Effector CD4-positive, alpha-beta T cell (primary cell): Measurements from ENCODE around the gene PROC.
"Not testable (repeated sequence)": the region's sequence is repeated elsewhere in the genome, so short reads cannot be mapped to it uniquely, and the experiment has no call there.

Experiments
- DNase-seq: peaks from one replicate; pipeline ENCODE4 v3.0.0-alpha.2; 2020

PROC gene

DNA sequence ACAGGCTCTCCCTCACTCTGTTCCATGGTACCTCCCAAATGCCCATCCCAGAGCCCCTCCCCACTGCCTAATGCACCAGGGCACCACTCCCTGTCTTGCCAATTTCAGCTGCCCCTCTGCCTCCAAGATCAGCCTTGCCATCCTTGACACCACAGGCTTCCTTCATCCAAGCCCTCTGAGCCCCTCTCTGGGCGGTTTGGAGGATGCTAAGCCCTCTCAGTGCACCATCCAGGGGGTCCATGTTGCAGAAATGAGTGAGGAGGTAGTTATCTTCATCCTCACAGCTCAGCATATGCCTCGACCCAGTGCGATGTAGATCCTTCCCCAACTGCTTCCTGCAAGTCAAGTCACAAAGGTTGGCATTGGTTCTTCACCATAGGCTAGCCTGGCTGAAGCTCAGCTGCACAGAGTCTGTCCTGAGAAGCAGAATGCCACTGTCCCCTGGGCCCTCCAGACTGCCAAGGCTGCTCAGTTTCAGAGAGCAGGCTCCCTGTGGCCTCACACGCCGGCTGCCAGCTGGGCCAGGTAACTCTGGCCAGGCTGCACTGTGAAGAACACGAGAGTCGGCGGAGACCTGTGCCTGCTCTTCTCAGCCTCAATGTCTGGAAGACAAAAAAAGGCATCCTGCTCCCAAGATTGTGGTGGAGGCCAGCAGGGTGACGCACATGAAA lies 20.5 kb upstream of the PROC start:
- DNase-seq, result no peak

DNA sequence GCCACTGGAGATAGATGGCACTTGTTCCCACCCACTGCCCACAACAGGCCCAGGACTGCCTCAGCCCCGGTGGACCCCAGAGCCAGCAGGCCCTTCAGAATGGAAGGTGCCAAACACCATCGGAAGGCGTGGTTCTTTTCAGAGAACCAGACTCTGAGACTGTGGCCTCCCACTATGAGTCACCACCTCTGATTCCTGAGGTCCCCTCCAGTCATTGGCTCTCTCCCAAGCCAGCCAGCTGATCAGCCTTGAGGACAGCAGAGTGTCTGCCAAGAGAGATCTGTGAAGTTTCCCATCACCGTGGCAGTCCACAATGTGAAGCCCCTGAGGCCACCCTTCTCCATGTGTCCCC lies 20.0 kb upstream of the PROC start:
- peak; percentile 24 for DNase-seq

DNA sequence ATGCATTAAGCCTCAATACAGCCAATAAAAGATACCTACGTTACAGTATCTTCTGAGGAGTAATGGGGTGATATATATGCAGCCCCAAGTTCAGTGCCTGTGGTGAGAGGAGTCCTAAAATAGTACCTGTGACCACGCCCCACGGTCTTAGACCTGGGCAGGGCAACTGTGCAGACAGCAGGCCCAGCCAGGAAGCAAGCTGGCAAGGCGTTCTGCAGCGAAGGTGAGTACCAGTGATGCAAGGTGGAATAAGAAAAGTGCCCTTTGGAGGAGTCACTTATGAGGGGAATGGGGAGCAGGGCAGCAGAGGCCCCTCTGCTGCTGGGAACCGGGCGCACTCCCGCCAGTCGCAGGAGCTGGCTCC lies 17.7 kb upstream of the PROC start:
- DNase-seq, result no peak

DNA sequence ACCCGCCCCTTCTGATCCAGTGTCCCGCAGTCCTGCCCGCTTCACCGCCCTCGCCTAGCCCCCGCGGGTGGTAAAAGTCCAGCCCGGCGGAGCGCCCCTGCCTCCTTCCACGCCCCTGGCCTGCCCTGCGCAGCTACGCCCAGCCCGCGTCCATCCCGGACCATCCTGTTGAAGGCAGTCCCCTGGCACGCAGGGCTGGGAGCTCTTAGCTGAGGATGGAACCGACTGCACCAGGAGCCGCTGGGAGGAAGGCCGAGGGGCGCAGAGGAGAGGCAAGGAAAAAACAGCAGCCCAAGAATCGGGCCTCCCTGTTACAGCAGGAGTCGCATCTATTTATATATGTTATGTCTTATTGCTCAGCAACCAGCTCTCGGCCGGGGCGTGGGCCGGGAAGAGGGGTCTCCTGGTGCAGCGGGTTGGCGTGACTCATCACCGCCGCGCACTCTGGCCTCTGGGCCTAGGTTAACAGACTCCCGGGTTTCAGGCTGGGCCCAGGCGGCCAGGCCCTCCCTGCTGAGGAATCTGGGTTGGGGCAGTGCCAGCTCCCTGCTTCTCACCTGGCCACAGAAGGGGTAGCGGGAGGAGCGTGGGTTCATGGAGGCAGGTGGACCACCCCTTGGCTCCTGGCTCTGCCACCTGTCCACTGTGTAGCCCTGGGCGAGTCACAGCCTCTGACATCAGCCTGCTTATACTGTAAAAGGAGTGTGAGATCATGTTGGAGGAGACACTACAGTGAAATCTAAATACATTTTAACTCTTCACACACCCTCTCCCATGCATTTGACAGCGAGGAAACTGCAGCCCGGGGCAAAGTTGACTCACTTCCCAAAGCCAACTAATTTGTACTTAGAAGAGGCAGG lies 17.1 kb upstream of the PROC start:
- no peak for DNase-seq

DNA sequence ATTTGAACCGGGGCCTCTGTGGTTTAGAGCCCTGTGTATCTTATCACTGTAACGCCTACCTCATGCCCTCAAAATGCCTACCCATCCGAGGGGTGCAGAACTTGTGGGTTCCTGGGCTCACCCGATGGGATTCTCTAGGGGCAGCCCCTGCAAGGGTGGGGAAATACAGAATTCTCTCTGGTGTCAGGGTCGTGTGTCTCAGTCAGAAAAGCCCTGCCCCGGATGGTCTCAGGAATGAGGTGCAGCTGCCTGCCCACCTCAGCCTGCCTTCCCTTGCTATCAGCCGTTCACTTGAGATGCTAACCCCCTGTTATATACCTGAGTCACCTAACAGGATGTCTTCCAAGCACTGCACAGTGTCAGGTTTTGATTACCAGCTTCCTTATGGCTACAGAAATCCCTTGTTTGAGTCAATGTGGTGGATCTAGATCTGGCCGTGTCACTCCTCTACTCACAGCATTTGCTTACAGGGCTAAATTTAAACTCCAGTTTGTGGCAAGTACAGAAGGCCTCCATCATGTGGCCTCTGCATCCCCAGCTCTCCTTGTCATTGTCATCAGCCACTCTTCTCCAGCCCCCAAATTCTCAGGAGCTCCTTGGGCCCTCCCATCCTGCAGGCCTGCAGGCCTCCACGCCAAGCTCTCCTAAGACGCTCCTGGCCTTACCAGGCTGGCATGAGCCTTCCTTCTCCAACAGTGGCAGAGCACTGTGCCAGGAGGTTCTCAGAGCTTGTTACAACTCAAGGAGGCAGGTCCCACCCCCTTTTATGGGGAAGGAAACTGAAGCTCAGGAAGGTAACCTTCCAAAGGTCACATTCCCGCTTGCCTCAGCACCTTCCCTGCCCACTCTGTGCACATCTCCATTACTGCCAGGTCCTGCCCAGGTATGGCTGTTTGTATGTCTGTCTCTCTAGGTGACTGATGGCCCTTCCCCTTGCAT lies 16.2 kb upstream of the PROC start:
- DNase-seq, result no peak

DNA sequence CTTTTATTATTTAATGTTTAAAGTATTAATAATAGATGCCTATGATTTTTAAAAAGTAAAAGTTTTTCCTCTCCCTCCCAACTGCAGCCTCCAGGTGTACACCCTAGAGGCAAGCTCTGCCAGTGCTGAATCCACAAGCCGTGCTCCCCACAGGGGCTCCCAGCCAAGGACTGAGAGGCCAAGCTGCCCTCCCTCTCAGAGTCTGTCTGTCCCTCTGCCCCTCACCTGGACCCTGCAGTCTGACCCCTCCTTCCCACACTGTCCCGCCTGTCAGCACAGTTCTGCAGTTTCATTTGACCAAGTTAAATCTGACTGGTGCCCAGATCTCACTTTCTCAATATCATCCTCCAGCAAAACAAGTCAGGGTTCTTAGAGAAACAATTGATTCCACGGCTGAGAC lies 14.8 kb upstream of the PROC start:
- DNase-seq, result no peak

DNA sequence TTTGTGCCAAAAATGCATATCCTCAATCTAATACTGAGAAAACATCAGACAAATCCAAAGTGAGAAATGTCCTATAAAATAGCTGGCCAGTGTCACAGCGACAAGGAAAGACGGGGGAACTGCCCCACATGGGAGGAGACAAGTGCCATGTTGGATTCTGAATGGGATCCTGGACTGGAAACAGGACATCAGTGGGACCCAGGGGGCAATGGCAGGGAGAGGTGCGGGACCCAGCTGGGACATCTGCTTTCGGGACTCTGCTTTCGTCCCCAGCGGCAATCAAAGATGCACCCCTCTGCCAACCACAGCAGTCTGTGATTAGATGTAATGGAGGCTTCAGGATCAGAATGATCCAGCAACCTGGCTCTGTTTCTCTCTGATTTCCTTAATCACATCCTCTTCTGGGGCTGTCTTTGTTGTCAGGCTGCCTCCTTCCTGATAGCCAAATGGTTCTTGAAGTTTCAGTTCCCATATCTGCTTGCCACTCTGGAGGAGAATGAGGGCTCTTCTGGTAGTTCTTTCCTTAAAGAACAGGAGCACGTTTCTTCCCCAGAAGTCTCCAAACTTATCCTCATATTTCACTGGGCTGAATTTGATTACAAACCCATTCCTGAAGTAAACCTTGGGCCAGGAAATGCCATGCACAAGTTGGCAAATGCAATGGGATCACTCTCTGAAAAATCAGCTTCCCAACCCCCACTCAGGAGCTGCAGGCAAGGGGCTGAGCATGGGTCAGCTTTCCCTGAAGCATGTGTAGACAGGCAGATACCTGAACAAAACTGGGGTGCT lies 13.6 kb upstream of the PROC start:
- DNase-seq, result no peak

DNA sequence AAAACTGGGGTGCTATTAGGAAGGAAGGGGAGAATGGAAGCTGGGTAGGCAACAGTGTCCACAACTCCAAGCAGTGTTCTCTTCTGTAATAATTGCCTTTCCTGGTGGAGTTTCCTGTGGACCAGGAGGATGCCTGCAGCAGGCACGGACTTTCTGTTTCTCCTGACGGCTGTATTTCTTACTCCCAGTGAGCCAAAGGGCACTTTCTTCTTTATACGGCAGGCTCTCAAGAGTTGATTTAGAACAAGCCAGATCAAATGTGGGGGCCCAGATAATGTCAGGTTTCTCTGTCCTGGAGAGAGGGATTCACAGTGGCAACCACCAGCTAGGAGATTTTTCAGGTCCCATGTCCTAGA lies 13.0 kb upstream of the PROC start:
- no peak for DNase-seq

DNA sequence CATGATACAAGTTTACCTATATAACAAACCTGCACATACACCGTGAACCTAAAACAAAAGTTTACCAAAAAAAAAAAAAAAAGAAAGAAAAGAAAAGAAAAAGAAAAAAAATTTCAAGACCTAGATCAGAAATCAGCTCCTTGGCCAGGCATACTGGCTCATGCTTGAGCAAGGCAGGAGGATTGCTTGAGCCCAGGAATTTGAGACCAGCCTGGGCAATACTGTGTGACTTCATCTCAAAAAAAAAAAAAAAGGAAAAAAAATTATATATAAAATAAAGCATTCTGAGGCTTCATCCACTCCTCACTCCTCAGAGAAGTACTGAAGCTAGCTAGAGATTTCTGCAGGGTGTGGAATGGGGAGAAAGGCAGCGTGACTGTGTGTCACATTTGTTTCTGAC lies 11.8 kb upstream of the PROC start:
- DNase-seq, result no peak

DNA sequence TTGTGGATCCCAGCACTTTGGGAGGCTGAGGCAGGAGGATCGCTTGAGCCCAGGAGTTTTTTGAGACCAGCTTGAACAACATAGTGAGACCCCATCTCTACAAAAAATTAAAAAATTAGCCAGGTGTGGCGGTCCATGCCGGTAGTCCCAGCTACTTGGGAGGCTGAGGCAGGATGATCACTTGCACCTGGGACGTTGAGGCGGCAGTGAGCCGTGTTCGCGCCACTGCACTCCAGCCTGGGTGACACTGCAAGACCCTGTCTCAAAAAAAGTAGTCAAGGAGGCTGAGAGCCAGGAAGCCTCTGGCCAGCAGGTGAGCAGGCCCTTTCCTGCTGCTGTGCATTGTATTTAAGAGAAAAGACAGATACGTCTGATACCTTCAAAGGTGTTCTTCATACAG lies 11.1 kb upstream of the PROC start:
- no peak for DNase-seq

DNA sequence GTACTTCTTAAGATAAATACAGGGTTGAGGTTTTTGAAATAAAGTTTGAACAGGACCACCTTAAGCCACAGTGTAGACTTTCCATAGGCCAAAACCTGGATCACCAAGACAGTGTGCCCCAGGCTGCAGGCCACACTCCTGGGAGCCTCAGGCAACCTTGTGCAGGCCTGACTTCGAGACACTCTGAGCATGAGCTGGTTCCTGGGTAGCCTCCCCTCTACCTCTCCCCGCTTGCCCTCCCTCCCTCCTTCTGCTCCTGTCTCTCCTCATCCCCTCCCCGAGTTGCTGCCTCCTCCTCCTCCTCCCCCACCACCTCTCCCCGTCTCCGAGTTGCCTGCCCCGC lies 10.6 kb upstream of the PROC start:
- no peak for DNase-seq

DNA sequence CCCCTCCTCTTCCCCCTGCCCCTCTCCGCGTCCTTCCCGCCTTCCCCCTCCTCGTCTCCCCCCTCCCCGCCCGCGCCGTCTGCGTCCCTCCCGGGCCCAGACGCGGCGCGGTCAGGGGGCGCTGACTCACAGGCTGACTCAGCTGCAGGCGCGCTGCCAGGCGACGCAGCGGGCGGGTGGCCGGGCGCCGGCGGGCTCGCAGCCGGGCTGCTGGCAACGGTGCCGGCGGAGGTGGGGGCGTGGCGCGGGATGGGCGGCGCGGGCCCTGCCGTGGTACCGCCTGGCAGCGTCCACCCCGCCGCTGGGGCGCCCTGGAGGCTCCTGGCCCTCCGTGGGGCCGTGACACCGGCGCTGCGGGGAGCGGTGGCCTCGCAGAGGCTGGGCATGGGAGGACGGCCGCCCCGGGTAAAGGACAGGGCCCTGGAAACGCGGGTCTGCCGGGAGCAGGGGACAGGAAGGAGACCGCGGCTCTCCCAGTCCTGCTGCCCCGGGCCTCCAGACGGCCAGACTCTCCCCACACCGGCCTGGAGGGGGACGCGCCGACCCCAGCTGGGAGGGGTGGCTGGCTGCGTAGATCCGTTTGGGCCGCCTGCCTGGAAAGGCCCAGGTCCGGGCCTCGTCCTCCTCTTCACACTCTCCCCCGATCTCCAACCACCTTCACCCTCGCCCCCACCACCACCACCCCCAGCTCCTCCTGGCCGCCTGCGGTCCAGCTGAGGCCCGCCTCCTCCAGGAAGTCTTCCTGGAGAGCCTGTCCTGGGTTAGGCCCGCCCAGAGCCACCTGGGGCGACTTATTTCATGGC lies 10.0 kb upstream of the PROC start:
- DNase-seq, result peak; percentile 87

DNA sequence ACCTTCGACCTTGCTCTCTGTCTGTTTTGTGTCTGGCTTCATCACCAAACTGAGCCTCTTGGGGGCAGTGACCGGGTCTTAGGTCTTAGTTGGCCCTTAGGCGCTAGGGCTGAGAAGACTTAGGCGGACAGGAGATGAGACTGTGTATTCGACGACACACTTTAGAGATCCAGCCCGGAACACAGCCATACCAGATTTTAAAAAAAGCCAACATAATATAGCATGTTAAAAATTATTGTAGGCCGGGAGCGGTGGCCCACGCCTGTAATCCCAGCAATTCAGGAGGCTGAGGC lies 9.5 kb upstream of the PROC start:
- no peak for DNase-seq

DNA sequence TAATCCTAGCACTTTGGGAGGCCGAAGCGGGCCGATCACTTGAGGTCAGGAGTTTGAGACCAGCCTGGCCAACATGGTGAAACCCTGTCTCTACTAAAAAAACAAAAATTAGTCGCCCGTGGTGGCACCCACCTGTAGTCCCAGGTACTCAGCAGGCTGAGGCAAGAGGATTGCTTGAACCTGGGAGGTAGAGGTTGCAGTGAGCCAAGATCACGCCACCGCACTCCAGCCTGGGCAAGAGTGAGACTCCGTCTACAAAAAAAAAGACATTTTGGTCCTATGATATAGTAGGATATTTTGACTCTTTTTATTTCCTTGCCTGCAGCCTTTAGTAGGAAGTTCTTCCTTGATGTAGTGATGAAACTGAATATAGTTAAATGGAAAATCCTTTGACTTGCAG lies 8.5 kb upstream of the PROC start:
- not testable (repeated sequence) for DNase-seq

DNA sequence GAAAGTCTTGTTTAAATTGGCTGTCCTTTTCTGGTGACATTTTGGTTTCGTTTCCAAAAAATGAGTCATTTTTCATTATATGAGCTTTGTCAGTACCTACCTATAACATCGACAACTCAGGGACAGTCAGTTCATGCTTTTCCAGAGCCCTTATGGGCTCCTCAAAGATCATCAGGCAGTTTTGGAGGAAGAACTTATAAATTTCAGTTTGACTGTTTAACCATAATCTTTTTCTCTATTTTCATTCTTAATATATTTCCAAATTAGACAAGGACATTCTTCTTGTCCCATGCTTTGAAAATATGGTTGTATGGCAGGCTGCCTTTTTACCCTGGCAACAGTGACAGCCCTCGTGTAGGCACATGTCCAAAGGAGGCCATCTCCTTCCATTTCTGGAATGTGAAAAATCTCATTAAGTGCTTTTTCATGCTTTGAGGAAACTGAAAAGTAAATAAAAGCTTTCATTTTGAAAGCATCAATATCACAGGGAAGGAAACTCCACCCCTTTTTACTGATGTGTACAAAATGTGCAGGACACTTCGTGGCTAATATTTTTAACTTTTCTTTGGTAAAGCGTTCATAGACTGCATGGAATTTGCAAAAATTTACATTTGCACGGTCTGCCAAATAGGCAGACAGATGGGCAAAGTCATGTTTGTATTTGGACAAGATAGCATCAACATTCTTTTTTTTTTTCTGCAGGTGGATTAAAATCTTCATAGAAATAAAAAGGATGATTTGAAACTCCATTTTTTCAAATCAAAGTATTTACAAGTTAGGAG lies 7.2 kb upstream of the PROC start:
- DNase-seq, result no peak

DNA sequence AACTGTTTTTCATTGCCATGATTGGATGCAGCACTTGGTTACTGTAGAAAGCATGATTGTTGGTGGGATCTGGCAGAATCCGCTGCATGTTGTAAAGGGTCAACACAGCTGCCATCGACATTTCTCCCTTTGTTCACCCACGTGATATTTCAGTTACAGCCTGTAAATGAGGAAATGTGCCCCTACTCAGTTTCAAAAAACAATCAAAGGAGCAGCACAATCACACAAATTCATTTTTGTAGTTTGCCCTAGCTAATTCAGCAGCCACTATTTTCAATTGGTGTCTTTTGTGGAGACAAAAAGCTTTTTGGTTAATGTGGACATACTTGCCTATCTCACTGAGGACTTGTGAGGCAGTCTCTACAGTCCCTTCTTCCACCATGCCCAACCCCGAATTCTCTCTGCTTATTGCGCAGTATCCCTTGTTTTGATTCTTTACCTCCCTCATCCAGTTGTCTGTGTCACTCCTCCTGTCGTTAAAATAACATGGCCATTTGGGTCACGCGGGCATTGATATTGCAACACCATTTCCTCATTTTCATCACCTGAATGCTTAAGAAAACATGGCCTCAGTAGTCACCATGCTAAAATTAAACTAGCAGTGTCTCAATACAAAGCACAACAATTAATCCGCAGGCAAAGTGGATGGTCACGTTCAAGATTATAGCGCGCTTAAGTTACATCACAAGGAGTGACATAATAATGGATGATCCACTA lies 6.4 kb upstream of the PROC start:
- no peak for DNase-seq

DNA sequence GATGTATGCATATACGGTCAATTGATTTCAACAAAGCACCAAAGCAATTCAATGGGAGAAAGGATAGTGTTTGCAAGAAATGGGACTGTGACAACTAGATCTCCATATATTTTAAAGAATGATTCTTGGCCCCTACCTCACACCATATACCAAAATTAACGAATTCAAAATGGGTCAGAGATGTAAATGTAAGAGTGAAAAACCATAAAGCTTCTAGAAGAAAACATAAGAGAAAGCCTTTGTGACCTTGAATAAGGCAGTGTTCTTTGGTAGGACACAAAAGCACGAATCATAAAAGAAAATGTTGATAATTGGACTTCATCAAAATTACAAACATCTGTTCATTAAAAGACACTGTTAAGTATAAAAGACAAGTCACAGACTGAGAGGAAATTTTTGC lies 5.0 kb upstream of the PROC start:
- no peak for DNase-seq

DNA sequence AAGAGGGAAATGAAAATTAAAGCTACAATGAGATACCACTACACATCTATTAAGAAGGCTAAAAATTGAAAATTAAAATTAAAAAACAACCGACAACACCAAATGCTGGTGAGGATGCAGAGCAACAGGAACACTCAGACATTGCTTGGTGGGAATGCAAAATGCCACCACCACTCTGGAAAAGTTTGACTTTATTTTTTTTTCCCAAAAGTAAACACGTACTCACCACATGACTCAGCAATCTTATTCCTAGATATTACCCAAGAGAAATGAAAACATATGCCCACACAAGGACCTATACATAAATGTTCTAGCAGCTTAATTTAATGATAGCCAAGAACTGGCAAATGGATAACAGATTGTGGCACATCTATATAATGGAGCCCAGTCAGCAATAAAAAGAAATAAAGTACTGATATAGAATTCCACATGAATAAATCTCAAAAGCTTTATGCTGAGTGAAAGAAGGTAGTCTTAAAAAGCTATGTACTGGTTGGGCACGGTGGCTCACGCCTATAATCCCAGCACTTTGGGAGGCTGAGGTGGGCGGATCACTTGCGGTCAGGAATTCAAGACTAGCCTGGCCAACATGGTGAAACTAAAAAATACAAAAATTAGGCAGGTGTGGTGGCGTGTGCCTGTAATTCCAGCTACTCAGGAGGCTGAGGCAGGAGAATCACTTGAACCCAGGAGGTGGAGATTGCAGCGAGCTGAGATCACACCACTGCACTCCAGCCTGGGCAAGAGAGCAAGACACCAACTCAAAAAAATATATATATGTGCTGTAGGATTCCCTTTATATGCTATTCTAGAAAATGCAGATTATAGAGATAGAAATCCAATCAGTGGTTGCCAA lies 4.2 kb upstream of the PROC start:
- DNase-seq, result no peak

DNA sequence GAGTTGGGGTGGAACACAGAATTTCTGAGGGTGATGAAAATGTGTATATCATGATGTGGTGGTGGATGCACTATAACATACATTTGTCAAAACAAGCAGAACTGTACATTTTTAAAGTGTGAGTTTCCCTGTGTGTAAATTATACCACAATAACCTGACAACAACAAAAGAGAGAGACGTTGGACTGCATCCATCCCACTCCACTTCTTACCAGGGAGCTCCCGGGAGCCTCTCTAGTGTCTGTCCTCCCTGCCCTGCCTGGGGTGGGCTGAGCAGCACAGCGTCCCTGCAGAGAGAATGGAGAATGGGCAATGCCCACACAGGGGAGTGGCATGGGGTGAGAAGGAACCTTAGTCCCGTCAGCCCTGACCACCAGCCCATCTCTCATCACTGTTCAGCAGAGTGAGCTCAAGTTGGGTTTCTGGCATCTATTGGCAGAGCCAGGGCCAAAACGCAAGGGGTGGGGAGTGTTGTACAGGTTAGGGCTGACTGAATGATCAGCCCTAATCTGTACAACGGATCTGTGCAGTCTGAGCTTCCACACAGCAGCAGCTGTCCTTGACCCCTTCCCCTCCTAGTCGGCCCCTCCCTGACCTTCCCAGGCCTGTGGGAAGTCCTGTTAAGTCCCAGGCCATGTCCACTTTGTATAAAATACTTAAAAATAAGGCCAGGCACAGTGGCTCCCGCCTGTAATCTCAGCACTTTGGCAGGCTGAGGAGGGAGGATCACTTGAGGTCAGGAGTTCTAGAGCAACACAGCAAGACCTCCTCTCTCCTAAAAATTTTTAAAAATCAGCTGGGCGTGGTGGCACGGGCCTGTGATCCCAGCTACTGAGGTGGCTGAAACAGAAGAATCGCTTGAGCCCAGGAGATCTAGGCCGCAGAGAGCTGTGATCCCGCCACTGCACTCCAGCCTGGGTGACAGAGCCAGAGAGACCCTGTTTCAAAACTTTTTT lies 3.3 kb upstream of the PROC start:
- DNase-seq, result no peak
